Measurements from ENCODE around the gene CYB5D1.

DNA sequence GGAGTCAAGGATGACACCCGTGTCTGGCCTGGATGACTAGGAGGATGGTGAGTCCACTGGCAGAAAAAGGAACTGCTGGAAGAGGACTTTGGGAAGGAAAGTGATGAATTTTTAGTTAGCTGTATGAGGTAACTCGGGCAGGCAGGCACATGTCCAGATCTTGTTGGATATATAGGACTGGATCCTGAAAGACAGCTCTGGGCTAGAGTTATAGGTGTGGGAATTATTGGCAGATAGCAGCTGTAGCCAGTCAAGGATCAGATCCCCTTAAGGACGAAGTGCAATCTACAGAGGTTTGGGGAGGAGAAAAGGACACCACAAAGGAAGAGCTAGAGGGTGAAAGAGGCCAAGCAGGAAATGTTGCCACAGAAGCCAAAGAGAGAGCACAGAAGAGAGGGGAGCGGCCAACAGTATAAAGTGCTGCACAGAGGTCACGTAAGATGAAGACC is 10.1 kb downstream of the CYB5D1 start:
- TF ChIP-seq, protein P1, sequence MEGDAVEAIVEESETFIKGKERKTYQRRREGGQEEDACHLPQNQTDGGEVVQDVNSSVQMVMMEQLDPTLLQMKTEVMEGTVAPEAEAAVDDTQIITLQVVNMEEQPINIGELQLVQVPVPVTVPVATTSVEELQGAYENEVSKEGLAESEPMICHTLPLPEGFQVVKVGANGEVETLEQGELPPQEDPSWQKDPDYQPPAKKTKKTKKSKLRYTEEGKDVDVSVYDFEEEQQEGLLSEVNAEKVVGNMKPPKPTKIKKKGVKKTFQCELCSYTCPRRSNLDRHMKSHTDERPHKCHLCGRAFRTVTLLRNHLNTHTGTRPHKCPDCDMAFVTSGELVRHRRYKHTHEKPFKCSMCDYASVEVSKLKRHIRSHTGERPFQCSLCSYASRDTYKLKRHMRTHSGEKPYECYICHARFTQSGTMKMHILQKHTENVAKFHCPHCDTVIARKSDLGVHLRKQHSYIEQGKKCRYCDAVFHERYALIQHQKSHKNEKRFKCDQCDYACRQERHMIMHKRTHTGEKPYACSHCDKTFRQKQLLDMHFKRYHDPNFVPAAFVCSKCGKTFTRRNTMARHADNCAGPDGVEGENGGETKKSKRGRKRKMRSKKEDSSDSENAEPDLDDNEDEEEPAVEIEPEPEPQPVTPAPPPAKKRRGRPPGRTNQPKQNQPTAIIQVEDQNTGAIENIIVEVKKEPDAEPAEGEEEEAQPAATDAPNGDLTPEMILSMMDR (IDR thresholded peaks at IDR 0.05; ENCODE audit: low read depth, low read length), result no peak
- TF ChIP-seq POLR2A (IDR thresholded peaks at IDR 0.05; ENCODE audit: extremely low read depth, insufficient read length), result no peak

Measured in NB4 (cell line).